AG08396 (cell line): ENCODE results near the gene CDT1.

Experiments used
- DNase-seq: peaks from one replicate; pipeline ENCODE4 v3.0.0; 2012; ENCODE audit warnings: low spot score, mixed read lengths

The CDT1 gene

GRCh38 chr16:88804552-88805339 is 1.2 kb downstream of the CDT1 start:
- peak; percentile 39 for DNase-seq

DNA sequence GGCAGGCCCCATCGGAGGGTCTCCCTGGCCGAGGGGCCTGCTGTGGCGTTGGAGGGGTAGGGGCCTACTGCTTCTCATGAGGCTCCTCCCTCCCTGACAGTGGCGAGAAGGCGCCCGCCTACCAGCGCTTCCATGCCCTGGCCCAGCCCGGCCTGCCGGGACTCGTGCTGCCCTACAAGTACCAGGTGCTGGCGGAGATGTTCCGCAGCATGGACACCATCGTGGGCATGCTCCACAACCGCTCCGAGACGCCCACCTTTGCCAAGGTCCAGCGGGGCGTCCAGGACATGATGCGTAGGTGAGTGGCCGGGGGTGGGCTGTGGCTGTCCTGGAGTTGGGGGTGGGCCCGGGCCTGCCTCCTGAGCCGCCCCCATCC is 1.7 kb downstream of the CDT1 start:
- DNase-seq = no peak

DNA sequence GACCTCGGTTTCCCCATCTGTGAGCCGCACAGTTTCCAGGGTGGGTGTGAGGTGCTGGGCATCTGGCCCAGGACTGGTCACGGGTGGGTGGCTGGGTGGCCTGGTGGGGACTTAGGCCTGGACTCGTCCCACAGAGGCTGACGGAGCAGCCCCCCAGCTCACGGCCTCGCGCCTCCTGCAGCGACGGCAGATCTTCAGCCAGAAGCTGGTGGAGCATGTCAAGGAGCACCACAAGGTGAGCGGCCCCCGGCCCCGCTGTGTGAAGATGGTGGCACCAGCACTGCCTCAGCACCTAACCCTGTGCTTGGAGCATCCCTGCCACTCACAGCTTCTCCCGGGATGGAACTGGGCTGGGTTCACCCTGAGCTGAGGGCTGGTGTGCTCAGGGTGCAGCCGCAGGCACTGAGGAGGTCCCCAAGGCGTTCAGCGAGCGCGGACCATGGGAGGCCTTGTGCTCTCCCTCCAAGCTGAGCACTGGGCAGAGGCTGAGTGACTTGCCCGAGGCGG is 2.4 kb downstream of the CDT1 start:
- no peak for DNase-seq

GRCh38 chr16:88806491-88807111 is 3.0 kb downstream of the CDT1 start:
- no peak for DNase-seq

GRCh38 chr16:88807142-88807625 is 3.6 kb downstream of the CDT1 start:
- no peak for DNase-seq

- no peak for DNase-seq
Measured at GRCh38 chr16:88807626-88808453, 4.3 kb downstream of the CDT1 start.

DNA sequence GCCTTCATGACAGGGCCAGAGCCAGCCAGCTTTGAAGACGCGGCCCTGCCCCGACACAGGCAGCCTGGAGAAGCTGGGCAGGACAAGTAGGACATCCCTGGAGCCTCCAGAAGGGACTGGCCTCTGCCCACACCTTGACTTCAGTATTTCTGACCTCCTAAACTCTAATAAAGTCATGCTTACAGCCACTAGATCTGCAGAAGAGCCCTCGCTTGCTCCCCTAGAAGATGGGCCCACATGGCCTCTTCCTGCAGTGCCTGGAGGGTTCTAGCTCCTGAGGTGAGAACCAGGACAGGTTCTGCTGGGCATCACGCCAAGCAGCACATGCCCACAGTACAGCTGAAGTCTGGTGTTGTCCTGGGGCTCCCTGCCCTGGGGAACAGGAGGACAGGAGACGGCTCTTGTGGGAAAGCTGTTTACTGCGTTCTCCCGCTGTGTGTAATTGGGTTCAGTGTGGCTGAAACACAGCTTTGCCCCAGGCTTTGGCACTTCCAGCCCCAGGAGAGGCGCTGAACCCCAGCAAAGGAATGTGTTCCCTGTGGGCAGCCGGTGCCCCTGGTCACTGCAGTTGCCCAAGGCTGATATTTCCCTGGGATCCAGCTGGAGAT is 5.6 kb downstream of the CDT1 start:
- no peak for DNase-seq

- no peak for DNase-seq
Measured at GRCh38 chr16:88809676-88810165, 6.1 kb downstream of the CDT1 start.

- no peak for DNase-seq
Measured at GRCh38 chr16:88810166-88810911, 6.8 kb downstream of the CDT1 start.

DNA sequence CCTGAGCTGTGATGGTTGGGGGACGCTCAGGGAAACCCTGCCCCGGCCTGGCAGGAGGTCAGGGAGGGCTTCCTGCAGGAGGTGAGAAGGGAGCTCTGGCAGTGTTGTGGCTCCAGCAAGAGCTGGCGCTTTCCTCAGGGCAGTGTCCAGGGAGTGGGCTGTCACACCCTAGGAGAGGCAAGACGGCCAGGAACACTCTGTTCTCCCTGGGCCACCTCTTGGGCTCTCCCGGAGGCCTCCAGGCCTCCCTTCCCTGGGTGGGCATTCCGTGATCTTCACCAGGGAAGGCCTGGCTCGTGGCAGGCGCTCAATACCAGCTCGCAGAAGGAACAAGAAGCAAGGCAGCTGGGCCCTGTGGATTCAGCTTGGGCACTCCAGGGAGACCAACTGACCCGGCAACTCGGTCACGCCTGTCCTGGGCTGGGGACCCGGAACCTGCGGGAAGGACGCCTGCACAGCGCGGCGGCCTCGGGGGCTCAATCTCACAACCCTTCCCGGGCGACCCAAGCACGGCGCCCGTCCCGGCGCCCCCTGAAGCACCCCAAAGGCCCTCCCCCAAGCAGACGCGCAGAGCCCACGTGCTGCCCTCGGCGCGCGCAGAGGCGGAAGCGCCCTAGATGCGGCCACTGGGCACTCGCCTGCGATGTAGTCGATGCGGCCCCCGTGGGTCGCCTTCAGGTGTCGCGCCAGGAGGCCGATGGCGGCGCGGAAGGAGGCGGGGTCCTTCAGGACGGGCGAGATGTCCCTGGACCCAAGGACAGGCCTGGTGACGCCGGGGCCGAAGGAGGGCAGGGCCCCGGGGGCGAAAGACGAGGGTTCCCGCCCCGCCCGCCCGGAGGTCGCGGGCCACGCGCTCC is 7.6 kb downstream of the CDT1 start:
- DNase-seq = peak; percentile 84

GRCh38 chr16:88811769-88812512 is 8.4 kb downstream of the CDT1 start, which contains the start of gene APRT:
APRT (minus strand) TSS chr16:88811928; CDS start chr16:88811899, 29 bp downstream.
- DNase-seq = peak; percentile 100

GRCh38 chr16:88812513-88813268 is 9.1 kb downstream of the CDT1 start:
- DNase-seq = no peak

DNA sequence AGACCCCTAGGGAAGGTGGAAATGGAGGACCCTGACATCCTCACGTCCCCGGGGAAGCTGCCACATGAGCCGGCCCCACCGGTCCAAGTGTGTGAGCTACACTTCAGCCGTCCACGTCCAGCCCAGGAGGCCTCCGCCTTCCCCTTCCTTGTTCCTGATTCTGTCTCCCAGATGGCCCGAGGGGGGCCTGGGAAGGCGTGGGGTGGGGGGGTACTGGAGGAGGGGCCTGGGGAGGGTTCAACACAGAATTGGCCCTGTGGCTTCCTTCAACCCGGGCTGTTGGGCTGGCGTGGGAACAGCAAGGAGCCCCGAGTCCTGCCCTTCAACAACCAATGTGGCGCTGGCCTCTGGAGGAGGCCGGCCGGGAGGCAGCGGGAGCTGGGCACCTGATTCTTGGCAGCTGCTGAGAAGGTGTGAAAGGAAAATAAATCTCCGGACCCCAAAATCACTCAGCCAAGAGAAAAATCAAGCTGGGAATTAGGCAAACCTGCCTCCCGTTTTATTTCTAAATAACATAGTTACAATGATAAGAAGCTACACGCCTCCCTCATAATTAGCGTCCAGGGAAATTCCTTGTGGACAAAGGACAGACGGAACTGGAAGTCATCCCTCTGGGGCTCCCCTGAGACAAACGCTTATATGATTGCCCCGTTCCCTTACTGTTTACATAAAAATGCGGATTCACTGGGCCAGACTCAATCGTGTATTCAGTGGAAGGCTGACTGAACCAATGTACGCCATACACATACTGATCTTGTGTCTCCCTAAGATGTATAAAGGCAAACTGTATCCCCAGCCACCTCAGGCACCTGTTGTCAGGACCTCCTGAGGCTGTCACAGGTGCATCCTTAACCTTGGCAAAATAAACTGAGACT is 9.9 kb downstream of the CDT1 start:
- DNase-seq = no peak

- no peak for DNase-seq
Measured at GRCh38 chr16:88814144-88814502, 10.5 kb downstream of the CDT1 start.

GRCh38 chr16:88815227-88815626 is 11.6 kb downstream of the CDT1 start:
- no peak for DNase-seq

GRCh38 chr16:88815901-88816589 is 12.5 kb downstream of the CDT1 start:
- no peak for DNase-seq
